ENCODE measurements around the gene PDXDC1. TPM values are rescaled to one million over a fixed set of nuclear protein-coding genes. Genes with fewer than 3 reads are reported as not detected.
A peak's percentile ranks its signal among the peaks of the same experiment; 100 is the strongest.
"Not testable (repeated sequence)": the region's sequence is repeated elsewhere in the genome, so short reads cannot be mapped to it uniquely, and the experiment has no call there.

PDXDC1 gene
- total RNA-seq, 2 donors from 2014 or later, result 163 to 202 TPM

DNA sequence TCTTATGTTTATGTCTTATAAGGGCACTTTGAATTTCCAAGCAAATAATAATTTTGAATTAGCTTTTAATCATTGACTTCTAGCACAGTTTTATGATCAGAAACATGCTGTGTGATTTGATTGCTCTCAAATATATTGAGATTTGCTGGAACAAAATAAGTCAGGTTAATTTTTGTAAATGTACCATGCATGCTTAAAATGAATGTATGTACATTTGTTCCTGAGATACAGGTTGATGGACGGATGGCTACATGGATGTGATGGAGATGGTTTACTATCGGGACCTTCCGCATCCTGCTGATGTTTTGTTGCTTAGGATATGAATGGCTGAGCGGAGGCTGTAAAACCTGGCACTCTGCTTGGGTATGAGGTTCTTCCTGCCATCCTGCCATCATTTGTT, 37.7 kb upstream of the PDXDC1 start, which contains the start of gene NPIPA1:
Gene NPIPA1 (plus strand): TSS at position 301 of the 400 bp plus-strand sequence. CDS start 0 bp downstream, at position 301.
- not testable (repeated sequence) for H3K36me3 ChIP-seq (ENCODE audit: control insufficient read depth, insufficient read depth, low read length); H3K27me3 Mint-ChIP-seq (ENCODE audit: insufficient read depth); H3K4me1 ChIP-seq (ENCODE audit: control insufficient read depth, insufficient read depth, low read length); H3K27me3 ChIP-seq (ENCODE audit: control insufficient read depth, insufficient read depth, low read length, poor library complexity, severe bottlenecking); H3K4me3 Mint-ChIP-seq; DNase-seq; H3K9me3 Mint-ChIP-seq; H3K36me3 Mint-ChIP-seq (ENCODE audit: low read depth); H3K4me1 Mint-ChIP-seq; H3K27ac ChIP-seq (ENCODE audit: low read depth, low read length); H3K4me3 ChIP-seq (ENCODE audit: low read length); H3K27ac Mint-ChIP-seq; H3K9ac ChIP-seq (ENCODE audit: extremely low read depth, low read length, poor library complexity, severe bottlenecking); H3K9me3 ChIP-seq (ENCODE audit: control insufficient read depth, low read length)
- WGBS, 2 experiments (ENCODE audit: insufficient coverage in 1 of 2, insufficient read length in 1 of 2), result no CpG with 5 or more reads among the region's 4 CpGs

DNA sequence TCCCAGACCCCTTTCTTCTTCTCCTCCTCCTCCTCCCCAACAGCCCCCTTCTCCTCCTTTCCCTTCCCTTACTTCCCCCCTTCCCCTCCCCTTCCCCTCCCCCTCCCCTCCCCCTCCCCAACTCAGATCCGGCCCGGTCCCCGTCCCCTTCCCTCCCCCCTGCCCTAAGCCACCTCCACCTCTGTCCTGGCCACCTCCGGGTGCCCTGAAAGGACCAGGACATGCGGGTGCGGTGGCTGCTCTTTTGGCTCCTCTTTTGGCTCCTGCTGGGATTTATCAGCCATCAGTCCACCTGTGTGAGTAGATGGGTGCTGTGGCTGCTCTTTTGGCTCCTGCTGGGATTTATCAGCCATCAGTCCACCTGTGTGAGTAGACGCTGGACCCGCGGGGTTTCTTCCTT, 36.8 kb upstream of the PDXDC1 start:
- not testable (repeated sequence) for H3K36me3 Mint-ChIP-seq (ENCODE audit: low read depth); H3K9me3 ChIP-seq (ENCODE audit: control insufficient read depth, low read length); H3K9me3 Mint-ChIP-seq; H3K4me1 ChIP-seq (ENCODE audit: control insufficient read depth, insufficient read depth, low read length); H3K4me1 Mint-ChIP-seq; H3K27ac Mint-ChIP-seq; H3K36me3 ChIP-seq (ENCODE audit: control insufficient read depth, insufficient read depth, low read length); H3K4me3 Mint-ChIP-seq; H3K27ac ChIP-seq (ENCODE audit: low read depth, low read length); H3K27me3 ChIP-seq (ENCODE audit: control insufficient read depth, insufficient read depth, low read length, poor library complexity, severe bottlenecking); H3K4me3 ChIP-seq (ENCODE audit: low read length); H3K9ac ChIP-seq (ENCODE audit: extremely low read depth, low read length, poor library complexity, severe bottlenecking); DNase-seq; H3K27me3 Mint-ChIP-seq (ENCODE audit: insufficient read depth)
- 73% methylated on average over 5 of the region's 9 CpGs; no CpG with 5 or more reads in 1 of the 2 experiments for WGBS, 2 experiments (ENCODE audit: insufficient coverage in 1 of 2, insufficient read length in 1 of 2)

DNA sequence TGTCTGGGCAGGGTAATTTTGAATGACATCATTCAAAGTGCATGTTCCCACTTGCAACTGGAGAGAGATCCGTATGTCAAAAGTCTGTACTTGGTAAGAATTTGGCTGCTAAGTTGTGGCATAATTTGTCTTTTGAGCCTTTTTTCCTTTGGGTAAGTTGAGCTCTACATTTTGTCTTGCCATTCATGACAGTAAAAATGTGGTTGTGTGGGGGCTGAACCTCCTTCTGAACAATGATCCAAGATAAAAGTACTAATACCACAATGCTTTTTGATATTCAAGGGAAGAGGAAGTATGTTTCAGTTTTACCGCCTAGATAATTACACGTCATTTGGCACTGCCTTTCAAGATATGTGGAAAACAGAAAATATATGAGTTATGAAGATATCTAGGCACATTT, 32.1 kb upstream of the PDXDC1 start:
- not testable (repeated sequence) for H3K27ac ChIP-seq (ENCODE audit: low read depth, low read length); H3K27me3 Mint-ChIP-seq (ENCODE audit: insufficient read depth); DNase-seq; H3K36me3 Mint-ChIP-seq (ENCODE audit: low read depth); H3K4me3 Mint-ChIP-seq; H3K4me1 ChIP-seq (ENCODE audit: control insufficient read depth, insufficient read depth, low read length); H3K9ac ChIP-seq (ENCODE audit: extremely low read depth, low read length, poor library complexity, severe bottlenecking); H3K27ac Mint-ChIP-seq; H3K36me3 ChIP-seq (ENCODE audit: control insufficient read depth, insufficient read depth, low read length); H3K27me3 ChIP-seq (ENCODE audit: control insufficient read depth, insufficient read depth, low read length, poor library complexity, severe bottlenecking); H3K9me3 ChIP-seq (ENCODE audit: control insufficient read depth, low read length); H3K9me3 Mint-ChIP-seq; H3K4me3 ChIP-seq (ENCODE audit: low read length); H3K4me1 Mint-ChIP-seq
- 86% methylated on average over 1 of the region's 3 CpGs; no CpG with 5 or more reads in 1 of the 2 experiments for WGBS, 2 experiments (ENCODE audit: insufficient coverage in 1 of 2, insufficient read length in 1 of 2)

DNA sequence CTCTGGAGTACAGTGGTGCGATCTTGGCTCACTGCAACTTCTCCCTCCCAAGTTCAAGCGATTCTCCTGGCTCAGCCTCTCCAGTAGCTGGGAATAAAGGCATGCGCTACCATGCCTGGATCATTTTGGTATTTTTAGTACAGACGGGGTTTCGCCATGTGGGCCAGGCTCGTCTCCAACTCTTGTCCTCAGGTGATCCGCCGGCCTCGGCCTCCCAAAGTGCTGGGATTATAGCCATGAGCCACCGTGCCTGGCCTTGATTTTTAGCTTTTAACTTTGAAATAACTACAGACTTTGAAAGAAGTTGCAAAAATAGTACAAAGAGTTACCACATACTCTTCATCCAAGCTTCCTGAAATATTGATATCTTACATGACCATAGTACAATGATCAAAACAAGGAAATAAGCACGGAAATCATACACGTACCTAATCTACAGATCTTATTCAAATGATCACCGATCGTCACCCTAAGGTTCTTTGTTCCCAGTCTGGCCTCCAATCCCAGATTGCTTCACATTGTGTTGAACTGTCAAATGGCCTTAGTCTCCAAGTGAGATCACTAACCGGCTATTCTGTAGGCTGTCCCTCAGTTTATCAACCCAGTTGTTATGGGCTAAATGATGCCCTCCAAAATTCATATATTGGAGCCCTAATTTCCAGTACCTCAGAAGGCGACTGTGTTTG, 19.1 kb upstream of the PDXDC1 start:
- 94 to 96% methylated on average over 16 of the region's 16 CpGs for WGBS, 2 experiments (ENCODE audit: insufficient coverage in 1 of 2, insufficient read length in 1 of 2)
- H3K36me3 ChIP-seq (ENCODE audit: control insufficient read depth, insufficient read depth, low read length), result no peaks in the 10 kb centered on the region
- no peak overlapping the region for H3K4me3 ChIP-seq (ENCODE audit: low read length)
- H3K27me3 ChIP-seq (ENCODE audit: control insufficient read depth, insufficient read depth, low read length, poor library complexity, severe bottlenecking), result no peaks in the 10 kb centered on the region
- peaks cover 3% of the 10 kb centered on the region for H3K4me1 Mint-ChIP-seq
- no peaks in the 10 kb centered on the region for H3K4me1 ChIP-seq (ENCODE audit: control insufficient read depth, insufficient read depth, low read length)
- TF ChIP-seq, protein P1, sequence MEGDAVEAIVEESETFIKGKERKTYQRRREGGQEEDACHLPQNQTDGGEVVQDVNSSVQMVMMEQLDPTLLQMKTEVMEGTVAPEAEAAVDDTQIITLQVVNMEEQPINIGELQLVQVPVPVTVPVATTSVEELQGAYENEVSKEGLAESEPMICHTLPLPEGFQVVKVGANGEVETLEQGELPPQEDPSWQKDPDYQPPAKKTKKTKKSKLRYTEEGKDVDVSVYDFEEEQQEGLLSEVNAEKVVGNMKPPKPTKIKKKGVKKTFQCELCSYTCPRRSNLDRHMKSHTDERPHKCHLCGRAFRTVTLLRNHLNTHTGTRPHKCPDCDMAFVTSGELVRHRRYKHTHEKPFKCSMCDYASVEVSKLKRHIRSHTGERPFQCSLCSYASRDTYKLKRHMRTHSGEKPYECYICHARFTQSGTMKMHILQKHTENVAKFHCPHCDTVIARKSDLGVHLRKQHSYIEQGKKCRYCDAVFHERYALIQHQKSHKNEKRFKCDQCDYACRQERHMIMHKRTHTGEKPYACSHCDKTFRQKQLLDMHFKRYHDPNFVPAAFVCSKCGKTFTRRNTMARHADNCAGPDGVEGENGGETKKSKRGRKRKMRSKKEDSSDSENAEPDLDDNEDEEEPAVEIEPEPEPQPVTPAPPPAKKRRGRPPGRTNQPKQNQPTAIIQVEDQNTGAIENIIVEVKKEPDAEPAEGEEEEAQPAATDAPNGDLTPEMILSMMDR (conservative IDR thresholded peaks at IDR 0.05), result no peak
- no peak overlapping the region for H3K4me3 Mint-ChIP-seq
- no peaks in the 10 kb centered on the region for H3K36me3 Mint-ChIP-seq (ENCODE audit: low read depth)
- H3K27ac ChIP-seq (ENCODE audit: low read depth, low read length), result no peak overlapping the region
- no peaks in the 10 kb centered on the region for H3K9me3 ChIP-seq (ENCODE audit: control insufficient read depth, low read length)
- peak; percentile 39 for DNase-seq
- H3K27ac Mint-ChIP-seq, result no peak overlapping the region
- H3K27me3 Mint-ChIP-seq (ENCODE audit: insufficient read depth), result no peaks in the 10 kb centered on the region
- no peak overlapping the region for H3K9ac ChIP-seq (ENCODE audit: extremely low read depth, low read length, poor library complexity, severe bottlenecking)
- no peaks in the 10 kb centered on the region for H3K9me3 Mint-ChIP-seq

Measured in endodermal cell (in vitro differentiated cells).